ENCODE data around the gene CACNA1F.

GRCh38 chrX:49177338-49177833 is 55.8 kb downstream of the CACNA1F start:
- TF ChIP-seq EZH2 (IDR thresholded peaks at IDR 0.05; ENCODE audit: low read depth) (no peak), CTCF (conservative IDR thresholded peaks at IDR 0.05) (no peak)
